ENCODE measurements around the gene SLCO2A1. TPM values are rescaled to one million over a fixed set of nuclear protein-coding genes. Genes with fewer than 3 reads are reported as not detected.

Gene SLCO2A1
- total and polyA plus RNA-seq, 2 of the 4 experiments (the other 2 are of a cell fraction): under 0.01 to 1.5 TPM

- Histone ChIP-seq H2BK15ac (ENCODE audit: low read depth, low read length) (no peak overlapping the region), H3K9me1 (ENCODE audit: insufficient read depth, low read length) (peaks cover 2% of the 10 kb centered on the region; the same call in 1 of the 2 replicates), H3K27ac (ENCODE audit: insufficient read depth, low read length) (no peak overlapping the region), H3K23ac (ENCODE audit: low read depth, low read length) (no peak overlapping the region), H2BK5ac (ENCODE audit: low read depth, low read length, poor library complexity, severe bottlenecking) (no peak overlapping the region), H3K9me3 (ENCODE audit: control insufficient read depth, insufficient read depth, low read length) (no peaks in the 10 kb centered on the region), H4K8ac (ENCODE audit: low read depth in 2 of 2, low read length in 2 of 2) (no peak overlapping the region), H2AFZ (replicated peaks; ENCODE audit: low read length, poor library complexity) (no peak overlapping the region), H3K4ac (ENCODE audit: low read depth, low read length) (no peak overlapping the region), H3K14ac (replicated peaks; ENCODE audit: low read depth, low read length) (no peak overlapping the region), H3K4me2 (ENCODE audit: low read depth, low read length) (no peak overlapping the region), H3K4me3 (ENCODE audit: insufficient read depth, low read depth, low read length) (no peak overlapping the region), H3K79me1 (ENCODE audit: low read depth in 1 of 2, low read length in 2 of 2) (no peaks in the 10 kb centered on the region), H4K91ac (ENCODE audit: insufficient read depth, low read depth, low read length) (no peak overlapping the region), H2BK20ac (ENCODE audit: low read depth, low read length) (no peak overlapping the region), H3K9ac (ENCODE audit: low read depth, low read length) (no peak overlapping the region), H3K56ac (ENCODE audit: extremely low read depth, insufficient read depth, low read length) (no peak overlapping the region), H3K36me3 (ENCODE audit: control insufficient read depth, insufficient read depth, low read length) (no peaks in the 10 kb centered on the region), H2AK5ac (ENCODE audit: low read depth, low read length) (no peak overlapping the region), H2BK120ac (ENCODE audit: low read depth, low read length) (no peak overlapping the region), H3K18ac (ENCODE audit: low read depth, low read length) (no peak overlapping the region), H3K27me3 (ENCODE audit: control insufficient read depth, insufficient read depth, low read length) (no peaks in the 10 kb centered on the region), H4K20me1 (ENCODE audit: insufficient read depth, low read length) (no peaks in the 10 kb centered on the region), H4K5ac (ENCODE audit: low read depth, low read length) (no peak overlapping the region), H3K4me1 (ENCODE audit: control insufficient read depth, insufficient read depth, low read length) (peaks cover 4% of the 10 kb centered on the region), H2AK9ac (replicated peaks; ENCODE audit: low read depth, low read length, poor library complexity) (peak overlapping the region; percentile 1)
- ChIA-PET CTCF (no interaction called here), POLR2A (ENCODE audit: unreplicated experiment) (no interaction called here)
- no CpG with 5 or more reads among the region's 10 CpGs for WGBS, 2 experiments (ENCODE audit: extremely low coverage in 2 of 2, insufficient read length in 1 of 2)
- ATAC-seq (ENCODE audit: low read depth): peak; percentile 40; the same call in 1 of the 2 replicates
- DNase-seq: peak; percentile 70
- in situ Hi-C loops (cut with MboI; ENCODE audit: low sequenced_read_pairs): loop anchor here (10.0 to 25.0 kb wide), 3 partner anchors 367 to 1201 kb away; partner anchors contain the start of genes ANAPC13 and CEP63
- no peak for TF ChIP-seq MXI1 (IDR thresholded peaks at IDR 0.05; ENCODE audit: borderline replicate concordance, low read depth, low read length)
- TF ChIP-seq RCOR1 (IDR thresholded peaks at IDR 0.05; ENCODE audit: insufficient replicate concordance, low read length): no peak
- no peak for TF ChIP-seq USF2 (IDR thresholded peaks at IDR 0.05; ENCODE audit: low read depth, low read length)
- no peak for TF ChIP-seq RFX5 (IDR thresholded peaks at IDR 0.05; ENCODE audit: low read depth, low read length)
- TF ChIP-seq CEBPB (IDR thresholded peaks at IDR 0.05; ENCODE audit: low read depth, low read length): no peak
- TF ChIP-seq NFE2L2 (IDR thresholded peaks at IDR 0.05; ENCODE audit: low read depth, low read length): no peak
- TF ChIP-seq ELK1 (IDR thresholded peaks at IDR 0.05; ENCODE audit: borderline replicate concordance, low read depth, low read length): no peak
- no peak for TF ChIP-seq SMC3 (IDR thresholded peaks at IDR 0.05; ENCODE audit: low read depth, low read length)
- TF ChIP-seq FOS (IDR thresholded peaks at IDR 0.05; ENCODE audit: low read depth, low read length): no peak
- no peak for TF ChIP-seq RAD21 (IDR thresholded peaks at IDR 0.05; ENCODE audit: low read length)
- TF ChIP-seq MAFK (IDR thresholded peaks at IDR 0.05; ENCODE audit: low read depth, low read length): no peak
- TF ChIP-seq CHD1 (IDR thresholded peaks at IDR 0.05; ENCODE audit: low read depth, low read length): no peak
- TF ChIP-seq BHLHE40 (IDR thresholded peaks at IDR 0.05; ENCODE audit: low read depth, low read length): no peak
- TF ChIP-seq POLR2A (IDR thresholded peaks at IDR 0.05; ENCODE audit: low read depth, low read length): no peak
- intact Hi-C loops (cut with micrococcal nuclease): loop anchor here (10.0 kb wide), 1 partner anchor 547 kb away; the partner anchor contains the start of genes ANAPC13 and CEP63
- dilution Hi-C loops (cut with HindIII; ENCODE audit: low sequenced_read_pairs, unreplicated experiment): no loop called here
- no TSS peak for BruUV-seq (replicated peaks)
These were observed 91.7 kb downstream of the SLCO2A1 start for GRCh38 chr3:133937756-133938601.
